NT2/D1 (cell line): ENCODE data around the gene IGHMBP2.

ENCODE experiments used
- DNase-seq: peaks from one replicate; pipeline ENCODE4 v3.0.0-alpha.2; 2011; ENCODE audit warnings: low read depth, low spot score
- H3K27me3 ChIP-seq: 2 replicates; pipeline ENCODE4 v1.6.0; 2011; ENCODE audit warnings: mild to moderate bottlenecking; ENCODE audit not compliant: insufficient read length, insufficient read depth
- H3K36me3 ChIP-seq: 2 replicates; pipeline ENCODE4 v1.6.1; 2011; ENCODE audit warnings: mild to moderate bottlenecking, low read length, mixed read lengths; ENCODE audit not compliant: insufficient read depth, insufficient read length
- H3K4me1 ChIP-seq: 2 replicates; pipeline ENCODE4 v1.5.1; 2011; ENCODE audit not compliant: insufficient read depth, insufficient read length
- H3K4me3 ChIP-seq: 2 replicates; pipeline ENCODE4 v1.5.1; 2011; ENCODE audit warnings: low read depth; ENCODE audit not compliant: insufficient read length
- H3K9ac ChIP-seq: 2 replicates; pipeline ENCODE4 v1.6.0; 2011; ENCODE audit warnings: low read depth; ENCODE audit not compliant: insufficient read length
- H3K9me3 ChIP-seq: 2 replicates; pipeline ENCODE4 v1.5.1; 2011; ENCODE audit warnings: mild to moderate bottlenecking, low read length; ENCODE audit not compliant: insufficient read depth
- SUZ12 ChIP-seq: IDR thresholded peaks from 2 replicates; pipeline ENCODE4 v1.6.1; 2011; ENCODE audit not compliant: insufficient read length, insufficient read depth; ENCODE audit errors: extremely low read depth
- YY1 ChIP-seq: IDR thresholded peaks from 2 replicates; pipeline ENCODE4 v1.6.1; 2011; ENCODE audit not compliant: insufficient read length, insufficient read depth
- ZNF274 ChIP-seq: IDR thresholded peaks from 2 replicates; pipeline ENCODE4 v1.6.1; 2011; ENCODE audit warnings: mild to moderate bottlenecking, low read depth, low read length

IGHMBP2 gene

GRCh38 chr11:68977781-68978625 is 74.3 kb downstream of the IGHMBP2 start:
- H3K4me3 ChIP-seq: no peak overlapping the region
- no peak for TF ChIP-seq ZNF274
- TF ChIP-seq SUZ12: no peak
- TF ChIP-seq YY1: no peak
- H3K4me1 ChIP-seq: peaks cover 5% of the 10 kb centered on the region
- H3K9me3 ChIP-seq: peaks cover 10% of the 10 kb centered on the region; the same call in 1 of the 2 replicates
- H3K36me3 ChIP-seq: no peaks in the 10 kb centered on the region
- no peaks in the 10 kb centered on the region for H3K27me3 ChIP-seq
- H3K9ac ChIP-seq: no peak overlapping the region
- no peak for DNase-seq

GRCh38 chr11:68978626-68978930 is 74.9 kb downstream of the IGHMBP2 start:
- no peak for DNase-seq
- Histone ChIP-seq H3K9ac (no peak overlapping the region), H3K4me1 (peaks cover 5% of the 10 kb centered on the region), H3K4me3 (no peak overlapping the region), H3K9me3 (peaks cover 10% of the 10 kb centered on the region; the same call in 1 of the 2 replicates), H3K36me3 (no peaks in the 10 kb centered on the region), H3K27me3 (no peaks in the 10 kb centered on the region)
- TF ChIP-seq SUZ12 (no peak), ZNF274 (no peak), YY1 (no peak)

- H3K9ac ChIP-seq: no peak overlapping the region
- H3K27me3 ChIP-seq: no peaks in the 10 kb centered on the region
- no peak overlapping the region for H3K4me3 ChIP-seq
- H3K36me3 ChIP-seq: no peaks in the 10 kb centered on the region
- no peak for TF ChIP-seq SUZ12
- no peak for TF ChIP-seq ZNF274
- no peak for TF ChIP-seq YY1
- peaks cover 10% of the 10 kb centered on the region; the same call in 1 of the 2 replicates for H3K9me3 ChIP-seq
- H3K4me1 ChIP-seq: peaks cover 5% of the 10 kb centered on the region
- DNase-seq: no peak
Observed at GRCh38 chr11:68978931-68979594, 75.4 kb downstream of the IGHMBP2 start.

- TF ChIP-seq SUZ12 (no peak), YY1 (no peak), ZNF274 (no peak)
- no peaks in the 10 kb centered on the region for H3K9me3 ChIP-seq
Observed at GRCh38 chr11:68979931-68980775, 76.5 kb downstream of the IGHMBP2 start.

GRCh38 chr11:68980776-68981065 is 77.0 kb downstream of the IGHMBP2 start, which contains the start of gene MRGPRD:
Gene MRGPRD, minus strand, starts transcription at chr11:68980986. Its CDS starts 0 bp downstream, at chr11:68980986.
- H3K27me3 ChIP-seq: no peaks in the 10 kb centered on the region
- H3K9ac ChIP-seq: no peak within 1 kb of the TSS
- no peaks in the 10 kb centered on the region for H3K36me3 ChIP-seq
- H3K4me1 ChIP-seq: peaks cover 5% of the 10 kb centered on the region
- H3K9me3 ChIP-seq: no peaks in the 10 kb centered on the region
- no peak for DNase-seq
- no peak within 1 kb of the TSS for H3K4me3 ChIP-seq
- TF ChIP-seq ZNF274 (no peak), YY1 (no peak), SUZ12 (no peak)

More at GRCh38 chr11:68979931-68980775, 76.5 kb downstream of the IGHMBP2 start:
- no peak for DNase-seq
- Histone ChIP-seq H3K4me3 (no peak overlapping the region), H3K36me3 (no peaks in the 10 kb centered on the region), H3K27me3 (no peaks in the 10 kb centered on the region), H3K9ac (no peak overlapping the region), H3K4me1 (peaks cover 5% of the 10 kb centered on the region)

- Histone ChIP-seq H3K4me3 (no peak overlapping the region), H3K9me3 (no peaks in the 10 kb centered on the region), H3K27me3 (no peaks in the 10 kb centered on the region), H3K36me3 (no peaks in the 10 kb centered on the region), H3K9ac (no peak overlapping the region), H3K4me1 (peaks cover 5% of the 10 kb centered on the region)
- TF ChIP-seq SUZ12 (no peak), YY1 (no peak), ZNF274 (no peak)
- DNase-seq: no peak
Observed at GRCh38 chr11:68982134-68982533, 78.4 kb downstream of the IGHMBP2 start.

- no peaks in the 10 kb centered on the region for H3K27me3 ChIP-seq
- DNase-seq: no peak
- H3K4me1 ChIP-seq: peaks cover 5% of the 10 kb centered on the region
- H3K4me3 ChIP-seq: no peak overlapping the region
- TF ChIP-seq YY1: no peak
- no peak for TF ChIP-seq ZNF274
- TF ChIP-seq SUZ12: no peak
- H3K36me3 ChIP-seq: no peaks in the 10 kb centered on the region
- no peaks in the 10 kb centered on the region for H3K9me3 ChIP-seq
- H3K9ac ChIP-seq: no peak overlapping the region
Observed at GRCh38 chr11:68983801-68984200, 80.1 kb downstream of the IGHMBP2 start.
